Thyroid gland (tissue), 4 donors: Measurements from ENCODE around the gene DYNLT2. TPM values are rescaled to one million over a fixed set of nuclear protein-coding genes. Genes with fewer than 3 reads are reported as not detected.

Experiments
- DNase-seq, 2 donors: peaks; one replicate each; pipeline ENCODE4 v3.0.0-alpha.2; 2019
- H3K27ac ChIP-seq, 3 donors: fragments of 200-600 bp; sonication (generic); 1 replicate in 2 of 3; 2 replicates in 1 of 3; pipeline ENCODE4 v1.5.1; 2016 to 2019; ENCODE audit warnings: mild to moderate bottlenecking in 1 of 3, moderate library complexity in 1 of 3
- H3K27me3 ChIP-seq: fragments of 200-600 bp; sonication (generic); one replicate; pipeline ENCODE4 v1.5.1; 2019
- H3K36me3 ChIP-seq, 2 donors: fragments of 200-600 bp; sonication (generic); one replicate each; pipeline ENCODE4 v1.5.1; 2016 to 2019
- H3K4me1 ChIP-seq, 2 donors: fragments of 200-600 bp; sonication (generic); one replicate each; pipeline ENCODE4 v1.5.1; 2017 to 2019
- H3K4me3 ChIP-seq, 3 donors: fragments of 200-600 bp; sonication (generic); replicated peaks in 1 of 3; 1 replicate in 2 of 3; 2 replicates in 1 of 3; pipeline ENCODE4 v1.5.1; 2016; ENCODE audit warnings: mild to moderate bottlenecking in 1 of 3
- H3K9me3 ChIP-seq: fragments of 200-600 bp; sonication (generic); one replicate; pipeline ENCODE4 v1.5.1; 2017
- POLR2A ChIP-seq, 2 donors: fragments of 450-650 bp; IDR thresholded peaks; one replicate each; pipeline ENCODE4 v1.6.1; 2017; ENCODE audit warnings: antibody characterized with exemption in 2 of 2, mild to moderate bottlenecking in 2 of 2, moderate library complexity in 1 of 2
- WGBS, 2 donors: methylation state at CpG; one replicate each; pipeline ENCODE4 v1.1.5; 2017; 5-methylcytosine and 5-hydroxymethylcytosine counted together
- intact Hi-C: fragments of 100-400 bp; cut with DNase I; formaldehyde crosslinking; loops from one replicate; pipeline ENCODE4 v1.15.1; 2023
- total RNA-seq, 4 donors: library from RNA; depleted of rRNA; stranded (reverse); fragments of >200 nt; gene quantifications; one replicate each; pipeline ENCODE4 v1.2.3, GENCODE V29; 2016
- TF ChIP-seq, protein P1 (sequence below), 6 experiments: fragments of 200-600 bp in 3 of 6; fragments of 450-650 bp in 3 of 6; sonication (generic) in 3 of 6; IDR thresholded peaks; one replicate each; pipeline ENCODE4 v1.5.1; 2016 to 2019; ENCODE audit warnings: antibody characterized with exemption in 6 of 6, mild to moderate bottlenecking in 2 of 6, inconsistent platforms in 1 of 6, moderate library complexity in 1 of 6

DYNLT2 gene
- total RNA-seq, 4 donors from 2014 or later = 0.50 to 5.5 (median 2.5) TPM

- no peaks in the 10 kb centered on the region for H3K27me3 ChIP-seq
- peak overlapping the region in 2 of 3 donors; percentile 75 to 78 for H3K4me3 ChIP-seq
- intact Hi-C loops = no loop called here
- 46 to 51% methylated on average over 23 to 29 of the region's 29 CpGs for WGBS, 2 donors
- peak overlapping the region; percentile 77 to 97 (median 89) for H3K27ac ChIP-seq
- H3K36me3 ChIP-seq = no peaks in the 10 kb centered on the region
- TF ChIP-seq POLR2A (IDR thresholded peaks at IDR 0.05) = peak in 1 of 2 donors; percentile 31
- TF ChIP-seq, protein P1, sequence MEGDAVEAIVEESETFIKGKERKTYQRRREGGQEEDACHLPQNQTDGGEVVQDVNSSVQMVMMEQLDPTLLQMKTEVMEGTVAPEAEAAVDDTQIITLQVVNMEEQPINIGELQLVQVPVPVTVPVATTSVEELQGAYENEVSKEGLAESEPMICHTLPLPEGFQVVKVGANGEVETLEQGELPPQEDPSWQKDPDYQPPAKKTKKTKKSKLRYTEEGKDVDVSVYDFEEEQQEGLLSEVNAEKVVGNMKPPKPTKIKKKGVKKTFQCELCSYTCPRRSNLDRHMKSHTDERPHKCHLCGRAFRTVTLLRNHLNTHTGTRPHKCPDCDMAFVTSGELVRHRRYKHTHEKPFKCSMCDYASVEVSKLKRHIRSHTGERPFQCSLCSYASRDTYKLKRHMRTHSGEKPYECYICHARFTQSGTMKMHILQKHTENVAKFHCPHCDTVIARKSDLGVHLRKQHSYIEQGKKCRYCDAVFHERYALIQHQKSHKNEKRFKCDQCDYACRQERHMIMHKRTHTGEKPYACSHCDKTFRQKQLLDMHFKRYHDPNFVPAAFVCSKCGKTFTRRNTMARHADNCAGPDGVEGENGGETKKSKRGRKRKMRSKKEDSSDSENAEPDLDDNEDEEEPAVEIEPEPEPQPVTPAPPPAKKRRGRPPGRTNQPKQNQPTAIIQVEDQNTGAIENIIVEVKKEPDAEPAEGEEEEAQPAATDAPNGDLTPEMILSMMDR (IDR thresholded peaks at IDR 0.05) = no peak
- H3K4me1 ChIP-seq = peaks cover 12 to 16% of the 10 kb centered on the region in 2 donors
- H3K9me3 ChIP-seq = no peaks in the 10 kb centered on the region
- DNase-seq = peak; percentile 27 to 35
These were observed 26.0 kb downstream of the DYNLT2 start for GRCh38 chr6:169725125-169726048.

- intact Hi-C loops = no loop called here
- TF ChIP-seq POLR2A (IDR thresholded peaks at IDR 0.05) = no peak
- TF ChIP-seq, protein P1 (IDR thresholded peaks at IDR 0.05) = no peak
- DNase-seq = peak; percentile 55 to 56
- H3K27ac ChIP-seq = peak within 1 kb of the TSS; percentile 77 to 97 (median 89)
- no peaks in the 10 kb centered on the region for H3K27me3 ChIP-seq
- H3K4me1 ChIP-seq = peaks cover 12 to 16% of the 10 kb centered on the region in 2 donors
- no peaks in the 10 kb centered on the region for H3K36me3 ChIP-seq
- peak within 1 kb of the TSS; percentile 47 to 78 (median 75) for H3K4me3 ChIP-seq
- H3K9me3 ChIP-seq = no peaks in the 10 kb centered on the region
- WGBS, 2 donors = 0% methylated on average over 11 of the region's 89 CpGs; no CpG with 5 or more reads in 1 of the 2 donors
These were observed 26.8 kb downstream of the DYNLT2 start, which contains the start of gene PHF10 for GRCh38 chr6:169724494-169725124. PHF10 (minus strand) TSS chr6:169724500; CDS start chr6:169723931, 569 bp downstream.

- DNase-seq = peak; percentile 34 to 37
- no peaks in the 10 kb centered on the region for H3K9me3 ChIP-seq
- H3K4me1 ChIP-seq = peaks cover 12 to 16% of the 10 kb centered on the region in 2 donors
- peak in 1 of 2 donors; percentile 30 for TF ChIP-seq POLR2A (IDR thresholded peaks at IDR 0.05)
- TF ChIP-seq, protein P1 (IDR thresholded peaks at IDR 0.05) = no peak
- peak overlapping the region in 1 of 3 donors; percentile 97 for H3K27ac ChIP-seq
- no peaks in the 10 kb centered on the region for H3K27me3 ChIP-seq
- peak overlapping the region in 1 of 3 donors; percentile 78 for H3K4me3 ChIP-seq
- 1% methylated on average over 23 of the region's 89 CpGs; no CpG with 5 or more reads in 1 of the 2 donors for WGBS, 2 donors
- intact Hi-C loops = no loop called here
- H3K36me3 ChIP-seq = no peaks in the 10 kb centered on the region
These were observed 27.3 kb downstream of the DYNLT2 start for GRCh38 chr6:169723991-169724493.

GRCh38 chr6:169723200-169723909 lies 28.0 kb downstream of the DYNLT2 start:
- Histone ChIP-seq H3K4me1 (peaks cover 12 to 16% of the 10 kb centered on the region in 2 donors), H3K36me3 (no peaks in the 10 kb centered on the region), H3K27ac (peak overlapping the region; percentile 67 to 94 (median 76)), H3K27me3 (no peaks in the 10 kb centered on the region), H3K9me3 (no peaks in the 10 kb centered on the region), H3K4me3 (peak overlapping the region; percentile 47 to 73 (median 57))
- 1% methylated on average over 26 to 42 of the region's 70 CpGs for WGBS, 2 donors
- peak; percentile 87 to 88 for DNase-seq
- intact Hi-C loops = no loop called here
- peak in 1 of 2 donors; percentile 50 for TF ChIP-seq POLR2A (IDR thresholded peaks at IDR 0.05)
- TF ChIP-seq, protein P1 (IDR thresholded peaks at IDR 0.05) = no peak
